Measurements from ENCODE around the gene ARHGAP22. TPM values are rescaled to one million over a fixed set of nuclear protein-coding genes. Genes with fewer than 3 reads are reported as not detected.
A peak's percentile ranks its signal among the peaks of the same experiment; 100 is the strongest.

Gene ARHGAP22
- total RNA-seq, 2 donors from 2014 or later: not detected

DNA sequence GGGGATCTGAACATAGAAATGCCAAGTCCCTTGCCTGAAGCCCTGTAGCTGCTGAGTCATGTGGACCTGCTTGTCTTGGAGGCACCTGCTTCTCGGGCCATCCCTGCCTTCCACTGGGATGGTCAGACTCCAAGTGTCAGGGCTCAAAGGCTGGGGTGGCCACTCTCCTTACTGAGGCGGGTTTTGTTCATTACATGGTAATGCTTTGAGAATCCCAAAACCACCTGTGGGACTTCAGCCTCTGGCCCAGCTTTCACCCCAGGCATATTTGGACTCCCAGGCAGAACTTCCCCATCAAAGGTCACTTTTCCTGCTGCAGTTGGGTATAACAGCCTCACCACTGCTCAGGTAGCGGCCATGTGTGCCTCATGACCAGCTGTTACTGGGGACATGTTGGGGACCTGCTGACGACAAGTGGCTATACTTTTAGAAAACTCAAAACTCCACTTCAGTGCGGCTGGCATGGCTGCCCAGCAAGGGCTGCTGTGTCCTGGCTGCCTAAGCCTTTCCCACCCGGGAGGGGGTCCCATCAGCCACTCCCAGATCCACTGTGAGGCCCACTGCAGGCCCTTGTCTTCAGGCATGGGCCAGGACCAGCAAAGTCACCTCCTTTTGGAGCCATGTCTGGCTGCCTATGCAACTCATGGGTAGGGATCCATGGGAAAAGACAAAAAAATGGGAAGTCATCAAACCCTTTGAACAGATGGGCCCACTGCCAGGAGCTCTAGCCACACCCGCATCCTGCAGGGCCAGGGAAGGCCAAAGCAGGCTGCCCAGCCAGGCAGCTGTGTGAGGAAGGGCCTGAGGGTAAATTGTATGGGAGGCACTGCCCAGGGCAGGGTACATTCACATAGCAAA lies 96.7 kb downstream of the ARHGAP22 start:
- DNase-seq (ENCODE audit: low spot score in 2 of 2) (no peak), ATAC-seq (no peak)
- no peaks in the 10 kb centered on the region for H3K9me3 Mint-ChIP-seq
- H3K27ac Mint-ChIP-seq: peak overlapping the region in 1 of 2 donors; percentile 72
- no peaks in the 10 kb centered on the region for H3K36me3 Mint-ChIP-seq

DNA sequence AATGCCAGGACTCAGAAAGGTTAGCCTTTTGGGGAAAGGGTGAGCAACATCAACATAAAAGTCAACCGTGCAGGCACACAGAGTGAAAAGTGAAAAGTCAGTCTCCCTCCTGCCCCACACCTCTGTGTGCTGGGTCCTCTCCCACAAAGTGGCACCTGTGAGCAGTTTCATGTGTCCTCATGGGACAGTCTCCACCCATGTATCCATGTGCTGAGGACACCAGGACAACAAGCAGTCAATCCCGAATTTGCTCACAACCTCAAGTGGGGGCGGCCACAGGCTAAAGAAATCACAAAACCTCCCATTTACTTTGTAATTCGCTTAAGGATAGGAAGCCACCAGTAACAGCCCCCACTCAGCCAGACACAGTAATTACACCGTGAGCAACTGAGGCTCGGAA lies 97.4 kb downstream of the ARHGAP22 start:
- H3K27ac Mint-ChIP-seq: no peak overlapping the region
- H3K9me3 Mint-ChIP-seq: no peaks in the 10 kb centered on the region

GRCh38 chr10:48506147-48506917 lies 98.5 kb downstream of the ARHGAP22 start:
- DNase-seq (ENCODE audit: low spot score in 2 of 2) (no peak), ATAC-seq (peak; percentile 39 to 57)
- Mint-ChIP-seq H3K36me3 (no peaks in the 10 kb centered on the region), H3K27ac (no peak overlapping the region), H3K9me3 (no peaks in the 10 kb centered on the region)

More for the DNA sequence above, 97.4 kb downstream of the ARHGAP22 start:
- no peaks in the 10 kb centered on the region for H3K36me3 Mint-ChIP-seq
- ATAC-seq (no peak), DNase-seq (ENCODE audit: low spot score in 2 of 2) (no peak)

GRCh38 chr10:48505394-48506112 lies 99.3 kb downstream of the ARHGAP22 start:
- Mint-ChIP-seq H3K9me3 (no peaks in the 10 kb centered on the region), H3K36me3 (no peaks in the 10 kb centered on the region), H3K27ac (no peak overlapping the region)
- DNase-seq (ENCODE audit: low spot score in 2 of 2): no peak
- no peak for ATAC-seq

- H3K36me3 Mint-ChIP-seq: no peaks in the 10 kb centered on the region
- no peak overlapping the region for H3K27ac Mint-ChIP-seq
- DNase-seq (ENCODE audit: low spot score in 2 of 2) (no peak), ATAC-seq (no peak)
- no peaks in the 10 kb centered on the region for H3K9me3 Mint-ChIP-seq
Observed at GRCh38 chr10:48504141-48504885, 100.6 kb downstream of the ARHGAP22 start.

- H3K27ac Mint-ChIP-seq: no peak overlapping the region
- no peak for ATAC-seq
- no peaks in the 10 kb centered on the region for H3K36me3 Mint-ChIP-seq
Observed at GRCh38 chr10:48503293-48503911, 101.5 kb downstream of the ARHGAP22 start.

GRCh38 chr10:48502791-48503190 lies 102.1 kb downstream of the ARHGAP22 start:
- Mint-ChIP-seq H3K36me3 (no peaks in the 10 kb centered on the region), H3K27ac (no peak overlapping the region), H3K9me3 (no peaks in the 10 kb centered on the region)
- DNase-seq (ENCODE audit: low spot score in 2 of 2): no peak
- no peak for ATAC-seq

More at GRCh38 chr10:48503293-48503911, 101.5 kb downstream of the ARHGAP22 start:
- no peak for DNase-seq (ENCODE audit: low spot score in 2 of 2)
- H3K9me3 Mint-ChIP-seq: no peaks in the 10 kb centered on the region

DNA sequence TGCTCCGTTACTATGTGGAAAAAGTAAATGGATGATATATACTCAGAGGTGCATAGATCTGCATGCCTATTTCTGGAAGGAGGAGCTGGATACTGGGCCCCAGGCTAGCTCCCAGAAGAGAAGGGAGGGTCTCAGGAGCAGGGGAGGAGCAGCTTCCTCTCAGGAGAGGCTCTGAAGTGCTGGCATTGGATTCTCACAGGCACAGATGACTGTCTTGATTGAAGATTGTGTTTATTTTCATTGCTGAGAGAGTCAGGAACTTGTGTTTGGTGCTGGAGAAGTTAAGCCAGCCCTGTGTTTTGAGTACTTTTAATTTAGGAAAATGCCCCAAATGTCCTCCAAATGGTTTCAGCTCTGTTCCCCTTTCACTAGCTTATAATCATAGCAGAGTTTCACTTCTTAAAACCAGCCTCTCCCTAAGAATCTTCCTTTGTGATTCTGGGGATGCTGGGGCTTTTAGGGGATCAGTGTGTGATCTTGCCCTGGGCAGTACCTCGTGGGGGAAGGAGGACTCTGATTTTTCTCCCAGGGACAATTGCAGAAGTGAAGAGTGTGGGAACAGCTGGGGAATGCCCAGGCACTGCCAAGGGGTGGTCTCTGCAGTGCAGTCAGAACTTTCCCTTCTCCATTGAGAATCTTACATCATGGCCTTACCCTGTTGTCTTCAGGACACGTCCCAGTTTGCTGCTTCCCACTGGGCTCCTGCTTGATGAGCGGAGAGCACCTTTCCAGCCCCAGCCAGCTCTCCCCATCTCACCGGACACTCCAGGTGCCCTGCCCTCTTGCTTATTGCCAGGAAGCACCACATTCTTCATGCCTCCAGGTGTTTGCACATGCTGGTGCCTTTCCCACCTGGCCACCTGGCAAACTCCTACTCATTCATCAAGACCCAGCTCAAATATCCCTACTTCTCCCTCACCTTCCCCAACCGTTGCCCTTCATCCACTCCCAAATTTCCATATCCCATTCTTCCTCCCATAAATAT lies 102.8 kb downstream of the ARHGAP22 start:
- Mint-ChIP-seq H3K36me3 (no peaks in the 10 kb centered on the region), H3K9me3 (no peaks in the 10 kb centered on the region), H3K27ac (no peak overlapping the region)
- no peak for DNase-seq (ENCODE audit: low spot score in 2 of 2)
- no peak for ATAC-seq

- ATAC-seq (no peak), DNase-seq (ENCODE audit: low spot score in 2 of 2) (no peak)
- Mint-ChIP-seq H3K36me3 (no peaks in the 10 kb centered on the region), H3K9me3 (no peaks in the 10 kb centered on the region), H3K27ac (no peak overlapping the region)
Observed at GRCh38 chr10:48501226-48501625, 103.6 kb downstream of the ARHGAP22 start.

GRCh38 chr10:48500771-48501170 lies 104.1 kb downstream of the ARHGAP22 start:
- H3K27ac Mint-ChIP-seq: no peak overlapping the region
- ATAC-seq (no peak), DNase-seq (ENCODE audit: low spot score in 2 of 2) (no peak)
- H3K36me3 Mint-ChIP-seq: no peaks in the 10 kb centered on the region
- no peaks in the 10 kb centered on the region for H3K9me3 Mint-ChIP-seq

GRCh38 chr10:48498940-48499510 lies 105.8 kb downstream of the ARHGAP22 start:
- DNase-seq (ENCODE audit: low spot score in 2 of 2) (no peak), ATAC-seq (no peak)
- Mint-ChIP-seq H3K9me3 (no peaks in the 10 kb centered on the region), H3K36me3 (no peaks in the 10 kb centered on the region), H3K27ac (no peak overlapping the region)

DNA sequence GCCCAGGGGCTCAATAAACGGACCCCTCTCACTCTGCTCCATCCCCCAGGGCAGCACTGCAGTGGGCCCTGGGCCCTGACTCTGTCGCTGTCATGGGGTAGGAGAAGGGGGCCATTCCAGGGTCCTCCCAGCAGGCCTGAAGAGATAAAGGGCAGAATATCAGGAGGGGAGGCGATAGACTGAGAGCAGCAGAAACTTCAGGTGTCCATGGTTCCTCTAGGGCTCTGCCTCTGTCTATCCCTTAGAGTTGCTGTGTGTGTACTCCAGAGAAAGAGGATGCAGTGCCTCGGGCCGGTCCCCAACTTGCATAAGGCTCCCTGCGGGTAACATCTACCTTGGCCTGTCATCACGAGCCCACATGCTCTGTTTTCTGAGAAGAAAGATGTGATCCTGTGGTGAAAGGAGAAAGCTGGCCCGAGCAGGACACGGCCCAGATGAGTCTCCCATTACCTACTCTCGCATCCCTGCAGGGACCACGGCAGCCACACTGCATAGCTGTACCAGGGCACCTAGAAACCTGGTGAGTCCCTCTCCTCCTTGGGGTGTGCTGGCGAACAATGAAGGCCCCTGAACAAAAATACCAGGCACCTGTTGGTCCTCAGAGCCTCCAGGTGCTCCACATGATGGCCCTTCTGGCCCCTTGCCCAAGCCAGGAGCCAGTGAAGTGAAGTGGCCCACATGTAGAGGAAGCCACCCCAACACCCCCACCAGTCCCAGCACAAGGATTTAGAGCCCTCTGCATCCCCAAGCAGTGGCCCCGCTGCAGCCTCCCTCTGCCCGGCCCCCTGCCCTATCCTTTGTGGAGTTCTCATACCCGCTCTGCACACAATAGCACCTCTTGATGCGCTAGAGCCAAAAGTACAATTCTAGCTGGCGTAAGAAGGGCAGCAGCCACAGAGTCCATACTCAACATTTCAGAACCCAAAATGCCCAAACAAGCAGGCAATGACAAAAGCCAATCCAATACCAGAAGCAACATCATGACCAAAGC lies 106.8 kb downstream of the ARHGAP22 start:
- no peaks in the 10 kb centered on the region for H3K36me3 Mint-ChIP-seq
- no peak overlapping the region for H3K27ac Mint-ChIP-seq
- H3K9me3 Mint-ChIP-seq: no peaks in the 10 kb centered on the region
- DNase-seq (ENCODE audit: low spot score in 2 of 2): no peak
- no peak for ATAC-seq

DNA sequence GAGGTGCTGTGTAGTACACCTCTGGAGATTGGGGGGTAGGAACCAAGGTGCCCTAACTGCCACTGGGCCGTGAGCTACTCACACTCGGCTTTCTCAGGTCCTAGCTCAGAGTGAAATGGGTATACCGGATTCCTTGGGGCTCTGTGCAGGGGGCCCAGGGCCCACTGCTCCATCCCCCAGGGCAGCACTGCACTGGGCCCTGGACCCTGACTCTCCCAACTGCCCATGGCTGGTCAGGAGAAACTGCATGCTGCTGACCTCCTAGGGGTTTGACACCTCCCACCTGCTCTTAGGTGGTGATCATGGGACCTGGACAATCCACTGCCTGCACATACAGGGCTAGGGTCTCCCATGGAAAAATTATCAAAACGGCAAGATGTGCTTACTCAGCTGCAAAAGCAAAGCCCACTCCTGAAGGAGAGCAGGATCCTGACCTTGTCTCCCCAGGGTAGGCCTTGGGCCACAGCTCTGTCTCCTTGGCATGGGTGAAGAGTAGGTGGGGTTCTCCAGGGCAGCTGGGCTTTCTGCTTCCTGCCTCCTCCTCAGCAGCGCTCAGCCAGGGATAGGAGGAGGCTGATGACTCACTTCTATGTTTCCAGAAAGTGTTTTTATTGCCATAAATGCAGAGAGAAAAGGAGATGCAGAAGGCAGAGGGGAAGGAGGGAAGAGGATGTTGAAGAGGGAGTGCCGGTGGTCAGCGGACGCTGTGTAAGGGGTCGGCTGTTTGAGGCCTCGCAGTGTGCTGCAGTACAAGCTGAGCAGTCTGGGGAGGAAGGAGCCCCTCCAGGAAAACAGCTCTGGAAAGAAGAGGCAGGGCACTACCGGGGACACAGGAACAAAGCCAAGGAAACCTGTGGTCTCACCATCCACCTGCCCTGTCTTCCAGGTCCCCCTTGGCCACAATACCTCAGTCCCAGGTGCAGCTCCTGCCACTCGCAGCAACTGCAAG lies 107.8 kb downstream of the ARHGAP22 start:
- Mint-ChIP-seq H3K9me3 (no peaks in the 10 kb centered on the region), H3K27ac (peak overlapping the region in 1 of 2 donors; percentile 73), H3K36me3 (no peaks in the 10 kb centered on the region)
- ATAC-seq: no peak
- no peak for DNase-seq (ENCODE audit: low spot score in 2 of 2)

Measured in activated naive CD4-positive, alpha-beta T cell treated with anti-CD3 and anti-CD28 coated beads, Interleukin-2, amount 50 U/mL, for 72 hours (primary cell).